CD4-positive, alpha-beta T cell treated with Interleukin-15 for 4 hours (primary cell): ENCODE results near the gene TEAD3.
A peak's percentile ranks its signal among the peaks of the same experiment; 100 is the strongest.

Source experiments
- DNase-seq: peaks from one replicate; pipeline ENCODE4 v3.0.0-alpha.2; 2020; ENCODE audit warnings: low spot score

TEAD3 gene

DNA sequence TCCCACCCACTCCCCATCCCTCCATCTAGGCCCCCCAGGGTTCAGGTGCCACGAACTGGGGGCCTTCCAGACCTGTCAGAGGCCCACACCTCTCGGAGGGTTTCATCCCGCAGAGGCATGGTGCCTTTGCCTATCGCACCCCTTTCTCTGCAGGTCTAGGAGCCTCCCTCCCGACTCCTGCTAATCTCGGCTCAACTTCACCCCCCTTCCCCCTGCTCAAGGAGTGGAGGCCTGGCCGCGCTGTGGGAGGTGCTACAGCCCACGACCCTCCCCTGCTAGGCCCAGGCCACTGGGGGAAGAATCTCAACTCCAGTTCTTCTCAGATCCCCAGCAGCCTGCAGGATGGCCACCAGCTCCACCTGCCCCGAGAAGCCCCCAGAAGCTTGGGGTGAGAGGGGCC, 15.9 kb upstream of the TEAD3 start, which contains the start of gene TULP1:
TSS of gene TULP1 (minus strand) at position 157 of the 400 bp plus-strand sequence. CDS start at position 119, 38 bp downstream.
- DNase-seq: no peak

DNA sequence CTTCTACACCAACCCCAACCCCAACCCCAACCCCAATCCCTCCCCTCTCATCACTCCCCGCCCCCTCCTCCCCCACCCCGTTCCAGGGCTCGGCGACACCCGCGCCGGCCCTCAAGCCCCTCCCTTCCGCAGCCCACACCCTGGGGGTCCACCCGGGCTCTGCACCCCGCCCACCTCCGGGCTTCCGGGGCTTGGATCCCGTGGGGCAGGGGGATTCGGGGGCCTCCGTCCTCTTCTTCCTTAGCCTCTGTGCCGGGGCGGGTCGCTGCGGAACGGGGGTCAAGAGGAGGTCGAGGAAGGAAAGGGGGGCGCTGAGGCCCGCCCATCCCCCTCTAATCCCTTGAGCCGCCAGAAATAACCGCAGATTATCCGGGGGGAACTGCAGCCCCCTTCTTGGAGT, 15.1 kb upstream of the TEAD3 start:
- no peak for DNase-seq

DNA sequence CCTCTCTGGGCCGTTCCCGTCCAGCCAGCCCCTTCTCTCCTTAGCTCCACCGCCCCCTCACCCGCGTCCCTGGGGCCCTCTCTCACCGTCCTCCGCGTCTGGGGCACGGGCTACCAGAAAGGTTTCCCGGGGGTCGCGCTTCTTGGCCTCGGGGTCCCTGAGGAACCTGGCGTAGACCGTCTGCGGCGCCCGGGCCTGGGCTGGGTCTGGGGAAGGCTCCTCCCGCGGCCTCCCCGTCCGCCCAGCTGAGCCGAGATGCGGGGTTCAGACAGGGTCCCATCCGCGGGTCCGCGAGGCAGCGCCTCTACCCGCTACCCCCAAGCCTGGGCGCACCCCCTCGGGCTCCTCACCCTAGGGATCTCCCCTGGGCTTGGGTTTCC, 14.7 kb upstream of the TEAD3 start:
- DNase-seq: no peak

DNA sequence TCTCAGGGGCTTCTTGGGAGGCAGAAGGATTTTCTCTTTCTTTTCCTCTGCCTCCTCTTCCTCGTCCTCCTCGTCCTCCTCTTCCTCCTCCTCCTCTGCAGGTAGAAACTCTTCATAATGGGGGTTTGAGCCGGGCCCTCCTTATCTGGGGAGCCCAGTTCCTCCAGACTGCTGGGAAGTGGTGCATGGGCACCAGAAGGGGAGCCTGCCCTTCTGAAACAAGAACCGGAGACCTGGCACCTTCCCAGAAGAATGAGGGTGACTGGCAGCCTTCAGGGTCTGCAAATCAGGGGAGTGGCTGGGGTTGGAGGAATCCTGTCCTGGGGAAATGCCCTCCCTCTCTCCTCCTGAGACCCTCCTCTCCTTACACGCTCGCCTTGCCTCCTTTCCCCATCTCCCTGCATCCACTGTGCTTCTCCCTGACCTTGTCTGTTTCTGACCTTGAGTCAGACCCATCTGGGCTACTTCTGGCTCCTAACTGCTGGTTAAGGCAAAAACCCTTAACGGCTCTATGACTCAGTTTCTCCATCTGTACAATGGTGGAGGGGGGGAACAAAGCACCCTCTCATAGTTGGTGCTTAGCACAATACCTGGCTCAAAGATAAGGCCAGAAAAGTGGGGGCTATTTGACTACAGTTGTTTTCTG, 14.2 kb upstream of the TEAD3 start:
- no peak for DNase-seq

DNA sequence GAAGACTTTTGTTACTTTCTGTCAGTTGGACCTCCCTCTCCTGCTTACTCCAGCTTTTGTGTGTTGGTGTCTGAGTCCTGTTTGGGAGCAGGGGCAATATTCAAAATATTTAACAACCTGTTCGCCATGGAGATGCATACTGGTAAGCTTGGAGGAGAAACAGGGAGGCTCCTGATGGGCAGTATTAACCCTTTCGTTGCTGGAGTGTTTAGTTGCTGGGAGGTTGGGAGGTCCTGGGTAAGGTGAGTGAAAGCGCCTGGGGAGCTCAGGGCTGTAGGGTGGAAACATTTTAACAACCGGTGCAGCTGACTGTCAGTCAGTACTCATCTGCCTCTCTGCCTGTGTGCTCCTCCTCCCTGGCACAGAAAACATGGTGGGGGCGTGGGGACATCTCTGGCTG, 11.7 kb upstream of the TEAD3 start:
- DNase-seq: no peak

DNA sequence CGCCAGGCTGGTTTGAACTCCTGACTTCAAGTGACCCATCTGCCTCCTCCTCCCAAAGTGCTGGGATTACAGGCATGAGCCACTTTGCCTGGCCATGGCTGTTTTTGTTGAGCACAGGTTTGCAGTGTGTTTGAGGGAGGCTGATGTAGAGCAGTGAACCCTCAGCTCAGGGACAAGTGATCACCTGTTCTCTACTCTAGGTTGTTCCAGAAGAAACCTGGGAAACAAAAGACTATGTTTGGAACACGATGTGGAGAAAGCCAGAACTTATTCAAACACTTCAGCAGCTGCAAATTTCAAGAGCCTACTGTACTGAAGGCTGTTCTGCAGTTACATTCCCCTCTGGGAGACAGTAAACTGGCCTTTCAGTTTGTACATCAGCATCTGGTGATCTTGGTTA, 11.1 kb upstream of the TEAD3 start:
- no peak for DNase-seq

DNA sequence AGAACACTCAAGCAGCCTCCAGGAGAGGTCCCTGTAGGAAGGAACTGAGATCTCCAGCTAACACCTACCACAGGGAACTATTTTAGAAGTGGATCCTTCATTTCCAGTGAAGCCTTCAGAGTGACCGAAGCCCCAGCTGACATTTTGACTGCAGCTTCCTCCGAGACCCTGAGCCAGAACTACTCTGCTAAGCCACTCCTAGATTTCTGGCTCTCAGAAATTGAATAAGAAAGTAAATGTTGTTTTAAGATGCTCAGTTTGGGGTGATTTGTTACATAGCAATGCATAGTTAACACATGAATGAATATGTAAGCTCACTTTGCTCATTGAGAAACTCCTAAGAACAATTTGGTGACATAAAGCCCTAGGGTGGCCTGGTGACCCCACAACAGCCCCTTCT, 10.3 kb upstream of the TEAD3 start:
- DNase-seq: no peak

DNA sequence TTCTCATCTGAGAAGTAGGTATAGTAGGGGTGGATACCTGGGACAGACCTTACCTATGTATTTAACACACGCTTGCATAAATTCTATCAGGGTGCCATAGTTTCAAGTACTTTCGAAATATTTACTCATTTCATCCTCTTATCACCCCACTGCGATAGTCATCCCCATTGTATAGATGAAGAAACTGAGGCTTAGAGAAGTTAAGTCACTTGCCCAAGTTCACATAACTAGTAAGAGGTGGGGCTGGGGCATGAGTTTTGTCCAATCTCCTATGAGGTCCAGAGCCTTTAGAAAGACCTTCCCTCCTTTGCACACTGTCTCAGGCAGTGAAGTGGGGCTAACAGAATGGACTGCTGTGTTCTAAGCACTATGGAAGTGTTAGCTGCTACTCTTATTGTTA, 9.7 kb upstream of the TEAD3 start:
- DNase-seq: no peak

DNA sequence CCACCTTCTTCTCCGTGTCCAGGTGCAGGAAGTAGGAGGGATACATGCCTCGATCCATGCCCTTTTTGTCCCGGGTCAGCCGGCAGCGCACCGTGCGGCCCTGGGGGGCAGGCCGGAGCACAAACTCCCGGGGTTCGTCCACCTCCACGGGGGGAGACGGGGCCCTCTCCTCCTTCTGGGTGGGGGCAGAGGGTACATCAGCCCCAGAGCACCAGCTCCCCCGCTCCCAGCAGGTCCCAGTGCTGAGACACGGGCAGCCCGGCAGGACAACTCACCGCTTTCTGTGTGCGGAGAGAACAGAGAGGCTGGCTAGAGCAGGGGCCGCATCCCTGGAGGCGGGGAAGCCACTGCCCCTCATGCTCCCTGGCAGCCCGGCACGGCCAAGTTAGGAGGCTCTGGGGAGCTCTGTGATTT, 9.1 kb upstream of the TEAD3 start:
- no peak for DNase-seq

DNA sequence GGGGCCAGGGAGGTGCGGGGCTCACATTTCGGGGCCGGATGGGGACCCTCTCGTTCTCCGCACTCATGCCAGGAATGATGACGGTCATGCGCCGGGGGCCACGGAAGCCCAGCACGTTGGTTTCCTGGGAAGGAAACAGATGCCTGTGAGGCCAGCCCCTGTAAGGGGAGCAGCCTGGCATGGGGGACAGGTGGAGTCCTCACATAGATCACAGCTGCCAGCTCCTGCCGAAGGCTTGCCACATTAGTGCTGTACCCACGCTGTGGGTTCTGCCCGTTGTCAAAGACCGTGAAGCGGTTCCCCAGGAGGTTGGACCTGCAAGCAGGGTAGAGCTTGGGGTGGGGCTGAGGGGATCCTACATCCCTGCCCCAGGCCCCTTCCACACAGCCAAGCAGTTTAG, 6.7 kb upstream of the TEAD3 start:
- no peak for DNase-seq

DNA sequence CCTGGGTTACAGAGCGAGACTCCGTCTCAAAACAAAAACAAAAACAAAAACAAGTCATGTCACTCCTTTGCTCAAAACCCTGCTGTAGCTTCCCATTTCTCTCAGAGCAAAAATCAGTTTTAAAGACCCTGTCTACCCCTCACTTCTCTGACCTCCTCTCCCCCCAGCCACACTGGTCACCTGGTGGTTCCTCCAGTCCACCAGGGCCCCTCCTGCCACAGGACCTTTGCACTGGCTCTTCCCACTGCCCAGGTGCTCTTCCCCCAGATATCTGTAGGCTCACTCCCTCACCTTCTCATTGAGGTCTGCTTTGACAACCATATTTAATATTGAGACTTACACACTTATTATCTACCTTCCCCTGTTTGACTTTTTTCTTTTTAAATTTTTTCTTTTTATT, 4.9 kb upstream of the TEAD3 start:
- no peak for DNase-seq

DNA sequence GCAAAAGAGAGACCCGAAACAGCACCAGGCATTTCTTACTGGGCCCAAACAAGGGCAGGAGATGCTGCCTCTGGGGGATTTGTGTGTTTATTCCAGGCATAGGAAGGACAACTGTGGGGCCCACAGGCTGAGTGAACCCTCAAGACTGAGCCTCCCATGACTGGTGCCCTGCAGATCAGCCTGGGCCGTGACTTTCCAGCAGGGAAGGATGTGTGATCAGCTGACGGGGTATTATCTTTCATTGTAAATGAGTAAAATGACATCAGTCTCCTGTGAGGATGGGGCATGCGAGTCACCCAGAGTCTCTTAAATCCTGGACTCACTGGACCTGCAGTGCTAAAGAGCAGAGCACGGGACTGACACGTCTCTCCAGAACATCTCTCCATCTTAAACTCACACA, 3.9 kb upstream of the TEAD3 start:
- DNase-seq: no peak

DNA sequence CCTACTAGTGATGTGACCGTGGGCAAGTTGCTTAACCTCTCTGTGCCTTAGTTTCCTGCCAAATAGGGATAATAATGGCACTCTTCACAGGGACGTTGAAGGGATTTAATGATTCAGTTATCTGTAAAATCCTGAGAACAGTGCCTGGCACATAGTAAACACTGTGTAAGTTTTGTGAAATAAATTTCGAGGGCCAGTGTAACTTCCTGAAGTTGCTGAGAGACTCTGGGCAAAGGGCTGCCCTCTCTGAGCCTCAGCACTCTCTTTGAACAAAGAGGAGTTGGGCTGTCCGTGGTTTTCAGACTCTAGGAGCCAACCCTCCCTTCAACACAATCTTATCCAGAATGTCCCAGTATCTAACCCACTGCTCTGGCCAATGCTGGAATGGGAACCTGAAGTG, 2.5 kb upstream of the TEAD3 start:
- DNase-seq: no peak

DNA sequence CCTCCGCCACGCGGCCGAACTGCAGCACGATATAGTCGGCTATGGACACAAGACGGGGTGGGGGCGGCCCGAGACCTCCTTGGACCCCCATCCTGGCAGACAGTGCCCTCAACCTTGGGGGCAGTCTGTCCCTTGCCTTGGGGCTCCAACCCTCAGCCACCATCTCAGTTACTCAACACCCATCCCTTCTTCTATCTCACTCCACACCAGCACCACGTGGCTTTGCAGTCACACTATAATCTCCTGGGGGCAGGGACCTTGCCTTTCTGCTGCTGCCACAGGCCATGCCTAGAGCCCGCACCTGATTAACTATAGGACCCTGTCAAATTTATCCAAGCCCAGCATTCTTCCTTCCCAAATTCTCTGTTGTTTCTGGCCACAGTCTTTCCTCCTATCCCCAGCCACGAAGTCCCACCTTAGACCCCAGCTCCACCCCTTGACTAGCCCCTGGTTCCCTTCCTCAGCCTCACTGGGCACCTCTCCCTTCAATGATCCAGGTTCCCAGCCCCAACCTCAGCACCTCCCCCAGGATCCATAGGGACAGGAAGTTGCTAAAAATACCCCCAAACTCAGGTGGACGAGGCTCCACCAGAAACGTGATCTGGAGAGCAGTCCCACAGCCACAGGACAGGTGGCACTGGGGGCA, 1.7 kb upstream of the TEAD3 start:
- DNase-seq: no peak

DNA sequence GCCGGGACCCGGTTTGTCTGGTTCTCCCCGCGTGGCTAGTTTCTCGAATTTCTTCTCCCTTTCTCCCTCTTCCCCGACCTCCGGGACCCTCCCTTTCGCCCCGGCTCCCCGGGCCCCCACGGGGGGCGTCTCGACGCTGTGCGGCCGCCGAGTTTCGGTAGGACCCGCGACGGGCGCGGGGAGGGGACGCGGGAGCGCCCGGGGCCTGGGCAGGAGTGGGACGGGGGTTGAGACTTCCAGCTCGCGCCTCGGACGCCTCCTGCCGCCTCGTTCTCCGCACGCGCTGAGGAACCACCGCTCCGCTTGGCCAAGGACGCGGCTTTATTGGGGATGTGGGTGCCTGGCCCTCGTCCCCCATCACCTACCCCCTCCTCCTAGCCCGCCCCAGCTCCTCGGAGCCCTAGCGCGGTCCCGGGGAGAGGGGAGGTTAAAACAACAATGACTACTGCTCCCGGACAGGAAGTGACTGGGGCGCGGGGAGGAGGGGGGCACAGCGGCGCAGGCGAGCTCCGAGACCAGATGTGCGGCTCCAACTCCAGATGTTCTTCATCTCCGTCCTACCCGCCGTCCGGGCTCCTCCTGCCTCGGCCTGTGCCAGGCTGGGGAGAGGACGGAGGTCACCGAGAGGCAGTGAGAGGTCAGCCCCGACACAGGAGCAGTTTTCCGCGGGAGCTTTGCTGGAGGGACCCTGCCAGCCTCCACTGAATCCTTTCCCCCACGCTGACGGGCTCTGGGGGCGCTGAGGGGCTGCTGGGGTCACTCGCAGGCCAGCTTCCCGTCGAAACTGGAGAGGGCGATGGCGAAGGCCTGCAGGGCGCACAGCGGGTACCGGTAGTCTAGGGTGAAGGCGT, 917 bp upstream of the TEAD3 start:
- DNase-seq: peak; percentile 18

DNA sequence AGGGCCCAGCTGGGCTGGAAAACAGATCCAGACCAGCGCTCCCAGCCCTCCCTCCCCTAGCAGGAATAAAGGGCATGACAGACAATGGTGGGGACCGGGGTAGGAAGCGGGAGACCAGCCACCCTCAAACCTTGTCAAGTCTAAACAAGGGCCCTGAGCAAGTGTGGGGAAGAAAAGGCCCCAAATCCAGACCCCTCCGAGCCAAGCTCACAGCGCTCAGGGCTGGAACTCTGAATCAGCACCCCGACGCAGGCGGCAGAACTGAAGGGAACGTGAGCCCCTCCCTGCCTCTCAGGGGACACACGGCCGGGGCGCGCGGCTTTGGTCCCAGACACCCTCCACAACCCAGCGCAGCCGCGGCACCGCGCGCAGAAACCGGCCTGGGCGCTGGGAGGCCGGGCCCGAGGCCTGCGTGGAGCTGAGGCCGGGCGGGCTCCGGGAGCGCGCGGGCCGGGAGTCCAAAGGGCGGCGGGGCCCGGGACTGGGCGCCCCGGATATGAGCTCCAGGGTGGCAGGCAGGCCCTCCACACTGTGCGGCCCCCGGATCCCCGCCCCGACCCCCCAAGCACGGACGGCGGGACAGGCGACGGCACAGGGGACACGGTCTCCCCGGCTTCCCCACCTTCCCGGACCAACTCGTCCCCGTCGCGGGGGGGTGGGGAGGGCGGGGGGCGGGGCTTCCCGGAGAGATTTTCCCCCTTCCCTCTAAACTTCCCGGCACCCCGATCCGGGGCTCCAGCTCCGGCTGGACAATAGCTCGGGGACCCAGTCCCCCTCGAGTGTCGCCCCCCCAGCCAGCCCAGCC, 641 bp downstream of the TEAD3 start:
- DNase-seq: no peak

DNA sequence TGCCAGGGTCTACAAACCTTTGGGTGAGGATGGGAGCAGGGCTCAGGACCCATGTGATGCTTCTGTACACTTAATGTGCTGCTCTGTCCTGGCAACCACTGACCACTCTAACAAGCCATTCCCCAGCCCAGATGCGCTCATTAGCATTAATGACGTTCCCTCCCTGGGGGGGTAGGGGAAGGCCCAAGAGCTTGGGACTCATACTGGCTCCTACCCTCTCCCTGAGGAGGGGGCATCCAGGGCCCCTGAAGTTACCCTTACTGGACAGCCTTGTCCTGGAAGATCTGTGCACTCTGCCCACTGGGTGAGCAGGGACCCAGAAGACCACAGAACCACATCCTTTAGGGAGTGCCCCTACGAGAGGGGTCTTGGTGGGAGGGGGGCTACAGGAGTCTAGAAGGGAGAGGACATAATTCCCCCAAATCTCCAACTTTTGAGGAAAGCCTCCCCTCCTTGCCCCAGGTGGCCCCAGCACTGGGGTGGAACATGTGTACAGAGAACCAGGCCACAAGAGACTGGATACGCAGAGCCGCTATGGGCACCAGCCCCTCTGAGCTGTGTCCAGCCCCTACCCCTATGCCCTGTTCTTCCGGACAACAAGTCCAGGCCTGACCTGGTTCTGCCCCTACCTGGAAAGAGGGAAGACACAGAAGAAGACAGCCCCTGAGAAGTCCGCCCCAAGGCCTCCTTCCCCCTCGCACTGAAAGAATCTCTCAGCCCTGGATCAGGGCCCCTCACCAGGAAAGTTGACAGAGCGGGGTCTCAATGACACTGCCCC, 1.4 kb downstream of the TEAD3 start:
- DNase-seq: no peak

DNA sequence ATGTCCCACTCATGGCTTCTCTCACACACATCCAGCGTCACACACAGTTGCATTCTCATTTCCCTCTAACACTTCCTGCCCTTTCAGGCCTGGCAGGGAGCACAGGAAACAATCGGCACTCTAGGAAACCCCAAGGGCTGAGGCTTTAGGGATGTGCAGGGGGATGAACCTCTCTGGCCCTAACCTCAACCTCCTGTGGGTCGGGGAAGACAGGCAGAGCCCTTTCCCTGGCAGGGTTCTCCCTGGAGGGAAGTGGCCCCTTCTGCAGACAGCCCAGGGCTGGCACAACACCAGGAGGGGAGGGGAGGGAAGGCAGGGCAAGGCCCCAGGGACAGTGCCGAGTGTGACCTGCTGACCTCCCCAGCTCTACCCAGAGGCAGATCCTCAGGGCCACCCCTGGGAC, 2.7 kb downstream of the TEAD3 start:
- no peak for DNase-seq

DNA sequence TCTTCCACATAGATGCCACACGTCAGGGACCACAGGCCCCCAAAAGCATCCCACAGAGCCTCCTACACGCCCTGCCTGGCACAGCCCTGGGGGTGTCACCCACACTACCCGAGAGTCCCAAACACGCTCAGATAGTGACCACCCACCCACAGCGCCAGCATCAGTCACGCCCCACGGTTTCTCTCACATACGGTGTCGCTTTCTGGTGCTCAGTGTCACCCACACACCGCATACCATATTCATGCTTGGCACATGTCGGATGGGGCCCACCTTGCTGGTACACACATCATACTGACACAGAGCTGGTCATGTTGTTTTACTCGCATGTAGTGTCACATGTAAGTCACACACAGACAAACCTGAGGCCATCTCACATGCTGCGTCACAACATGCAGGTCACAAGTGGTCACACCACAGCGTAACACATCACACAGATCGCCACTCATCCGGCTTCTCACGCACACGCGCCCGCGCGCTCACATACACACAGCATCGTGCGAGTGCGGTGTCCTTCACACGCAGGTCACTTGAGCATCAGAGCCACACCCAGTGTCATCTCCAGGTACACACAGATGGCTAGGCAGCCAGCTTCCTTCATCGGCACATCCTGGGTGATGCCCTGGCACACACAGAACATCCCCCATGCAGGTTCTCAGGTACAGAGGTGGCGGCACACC, 3.4 kb downstream of the TEAD3 start:
- no peak for DNase-seq

DNA sequence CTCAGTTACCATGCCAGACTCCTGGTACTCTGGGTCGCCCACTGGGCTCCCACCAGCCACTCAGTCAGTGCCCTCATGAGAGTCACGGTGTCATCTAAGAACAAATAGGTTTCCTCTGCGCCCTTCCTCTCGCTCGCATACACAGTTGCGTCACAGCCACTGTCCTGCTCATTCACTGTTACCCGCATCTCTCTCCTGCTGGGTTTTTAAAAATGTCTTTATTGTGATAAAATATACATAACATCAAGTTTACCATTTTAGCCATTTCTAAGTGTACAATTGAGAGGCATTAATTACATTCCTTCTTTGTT, 4.0 kb downstream of the TEAD3 start:
- DNase-seq: no peak

DNA sequence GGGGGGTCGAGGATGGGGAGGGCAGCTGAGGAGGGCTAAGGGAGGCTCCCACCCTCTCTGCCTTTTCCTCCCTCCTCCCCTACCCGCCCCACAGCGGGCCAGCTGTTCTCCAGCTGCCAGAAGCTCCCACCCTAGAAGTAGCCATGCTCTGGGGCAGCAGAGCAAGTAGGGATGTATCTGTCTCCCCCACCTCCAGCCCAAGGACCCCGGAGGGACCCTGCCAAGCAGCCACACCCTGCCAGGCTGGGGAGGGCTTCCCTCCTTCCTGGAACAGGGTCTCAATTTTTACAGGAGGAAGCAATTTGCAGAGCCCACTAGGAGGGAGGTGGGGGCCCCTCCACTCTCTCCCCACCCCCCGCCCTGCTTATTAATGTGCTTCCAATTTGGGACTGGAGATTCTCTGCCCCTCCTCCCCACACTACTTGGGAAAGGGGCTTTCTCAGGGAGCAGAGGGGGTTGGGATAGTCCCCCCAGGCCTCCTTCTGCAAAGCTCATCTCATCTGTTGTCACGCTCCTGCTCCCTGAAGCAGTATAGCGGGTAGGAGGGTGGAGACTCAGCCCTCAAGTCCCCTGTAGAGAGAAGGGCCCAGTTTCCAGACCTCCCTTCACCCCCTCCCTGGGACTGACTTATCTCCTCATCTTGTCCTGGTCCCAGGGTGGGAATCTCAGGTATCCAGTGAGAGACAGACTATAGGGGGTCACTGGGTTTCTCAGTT, 4.5 kb downstream of the TEAD3 start:
- no peak for DNase-seq
